WI38 (cell line): ENCODE measurements around the gene PIGK.

ENCODE experiments used
- H3K4me3 ChIP-seq: 2 replicates; pipeline ENCODE4 v1.5.1; 2011; ENCODE audit warnings: low read depth, mild to moderate bottlenecking, control low read depth, low read length
- TF ChIP-seq, protein P1 (sequence below): IDR thresholded peaks from 2 replicates; pipeline ENCODE4 v1.5.1; 2012; ENCODE audit warnings: low read depth, mild to moderate bottlenecking, control low read depth, low read length

The PIGK gene

GRCh38 chr1:77239311-77239710 lies 20.1 kb upstream of the PIGK start:
- TF ChIP-seq, protein P1, sequence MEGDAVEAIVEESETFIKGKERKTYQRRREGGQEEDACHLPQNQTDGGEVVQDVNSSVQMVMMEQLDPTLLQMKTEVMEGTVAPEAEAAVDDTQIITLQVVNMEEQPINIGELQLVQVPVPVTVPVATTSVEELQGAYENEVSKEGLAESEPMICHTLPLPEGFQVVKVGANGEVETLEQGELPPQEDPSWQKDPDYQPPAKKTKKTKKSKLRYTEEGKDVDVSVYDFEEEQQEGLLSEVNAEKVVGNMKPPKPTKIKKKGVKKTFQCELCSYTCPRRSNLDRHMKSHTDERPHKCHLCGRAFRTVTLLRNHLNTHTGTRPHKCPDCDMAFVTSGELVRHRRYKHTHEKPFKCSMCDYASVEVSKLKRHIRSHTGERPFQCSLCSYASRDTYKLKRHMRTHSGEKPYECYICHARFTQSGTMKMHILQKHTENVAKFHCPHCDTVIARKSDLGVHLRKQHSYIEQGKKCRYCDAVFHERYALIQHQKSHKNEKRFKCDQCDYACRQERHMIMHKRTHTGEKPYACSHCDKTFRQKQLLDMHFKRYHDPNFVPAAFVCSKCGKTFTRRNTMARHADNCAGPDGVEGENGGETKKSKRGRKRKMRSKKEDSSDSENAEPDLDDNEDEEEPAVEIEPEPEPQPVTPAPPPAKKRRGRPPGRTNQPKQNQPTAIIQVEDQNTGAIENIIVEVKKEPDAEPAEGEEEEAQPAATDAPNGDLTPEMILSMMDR: no peak
- H3K4me3 ChIP-seq: no peak overlapping the region

DNA sequence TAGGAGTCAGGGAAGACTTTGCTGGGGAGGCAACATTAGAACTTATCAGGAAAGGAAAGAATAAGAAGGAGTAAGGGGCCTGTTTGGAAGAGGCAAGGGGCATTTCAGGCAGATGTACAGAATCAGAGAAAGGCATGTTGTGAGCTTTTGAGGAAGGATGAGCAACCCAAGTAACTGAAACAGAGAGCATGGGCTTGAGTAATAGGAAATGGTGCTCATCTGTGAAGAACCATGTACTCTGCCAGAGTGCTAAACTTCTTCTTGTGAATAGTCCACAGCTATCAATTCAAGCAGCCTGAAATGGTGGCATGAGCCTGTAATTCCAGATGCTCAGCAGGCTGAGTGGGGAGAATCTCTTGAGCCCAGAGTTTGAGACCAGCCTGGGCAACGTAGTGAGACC lies 19.2 kb upstream of the PIGK start:
- TF ChIP-seq, protein P1: no peak
- H3K4me3 ChIP-seq: no peak overlapping the region

DNA sequence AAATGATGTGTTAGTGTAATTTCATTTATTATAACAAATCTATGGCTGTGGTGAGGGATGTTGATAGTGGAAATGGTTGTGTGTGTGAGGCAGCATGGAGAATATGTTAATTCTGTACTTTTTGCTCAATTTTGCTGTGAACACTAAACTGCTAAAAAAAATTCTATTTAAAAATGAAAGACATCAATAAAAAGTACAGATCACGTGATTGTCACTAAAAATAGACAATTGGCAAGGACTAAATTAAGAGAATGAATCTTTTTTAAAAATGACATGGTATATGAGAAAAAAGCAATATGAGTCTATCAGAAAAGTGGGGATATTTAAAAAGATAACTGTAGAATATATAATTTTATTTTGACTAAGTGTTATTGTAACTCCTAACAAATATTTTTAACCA lies 15.7 kb upstream of the PIGK start:
- H3K4me3 ChIP-seq: no peak overlapping the region
- TF ChIP-seq, protein P1: no peak

DNA sequence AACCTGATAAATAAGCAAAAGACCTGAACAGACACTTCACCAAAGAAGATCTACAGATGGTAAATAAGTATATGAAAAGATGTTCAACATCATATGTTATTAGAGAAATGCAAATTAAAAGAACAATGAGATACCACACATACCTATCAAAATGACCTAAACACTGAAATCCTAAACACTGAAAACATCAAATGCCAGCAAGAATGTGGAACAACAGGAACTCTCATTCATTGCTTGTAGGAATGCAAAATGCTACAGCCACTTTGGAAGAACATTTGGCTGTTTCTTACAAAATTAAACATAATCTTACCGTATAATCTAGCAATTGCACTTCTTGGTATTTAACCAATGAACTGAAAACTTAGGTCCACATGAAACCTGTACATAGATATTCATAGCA lies 14.9 kb upstream of the PIGK start:
- H3K4me3 ChIP-seq: no peak overlapping the region
- TF ChIP-seq, protein P1: no peak

GRCh38 chr1:77232829-77233228 lies 13.6 kb upstream of the PIGK start:
- TF ChIP-seq, protein P1: no peak
- H3K4me3 ChIP-seq: no peak overlapping the region

- H3K4me3 ChIP-seq: no peak overlapping the region
- TF ChIP-seq, protein P1: no peak
These were observed 10.8 kb upstream of the PIGK start for GRCh38 chr1:77230051-77230450.

GRCh38 chr1:77228836-77229235 lies 9.6 kb upstream of the PIGK start:
- TF ChIP-seq, protein P1: no peak
- no peak overlapping the region for H3K4me3 ChIP-seq
